HG03280 (cell line): Measurements from ENCODE around the gene RPA3.
A peak's percentile ranks its signal among the peaks of the same experiment; 100 is the strongest.
"Not testable (repeated sequence)": the region's sequence is repeated elsewhere in the genome, so short reads cannot be mapped to it uniquely, and the experiment has no call there.

Experiments used
- ATAC-seq: cut with Tn5 transposase; IDR thresholded peaks from one replicate; pipeline ENCODE4 v1.9.1; 2021; ENCODE audit warnings: mild to moderate bottlenecking, moderate library complexity; ENCODE audit not compliant: unreplicated experiment

Gene RPA3

GRCh38 chr7:7662527-7662926, 55.9 kb downstream of the RPA3 start:
- ATAC-seq, result no peak

GRCh38 chr7:7656459-7656858, 61.9 kb downstream of the RPA3 start:
- not testable (repeated sequence) for ATAC-seq

- ATAC-seq, result no peak
Measured at GRCh38 chr7:7654964-7655715, 63.3 kb downstream of the RPA3 start.

GRCh38 chr7:7653593-7654187, 64.7 kb downstream of the RPA3 start:
- ATAC-seq, result no peak

GRCh38 chr7:7652798-7653540, 65.4 kb downstream of the RPA3 start:
- no peak for ATAC-seq

GRCh38 chr7:7651479-7651878, 66.9 kb downstream of the RPA3 start:
- no peak for ATAC-seq

- no peak for ATAC-seq
Measured at GRCh38 chr7:7650682-7651206, 67.7 kb downstream of the RPA3 start.

GRCh38 chr7:7647495-7648036, 70.8 kb downstream of the RPA3 start:
- ATAC-seq, result no peak

GRCh38 chr7:7642081-7642480, 76.3 kb downstream of the RPA3 start:
- ATAC-seq, result no peak

GRCh38 chr7:7641129-7641663, 77.2 kb downstream of the RPA3 start:
- ATAC-seq, result no peak

GRCh38 chr7:7640221-7641128, 77.9 kb downstream of the RPA3 start, which contains the start of gene UMAD1:
TSS of gene UMAD1 (plus strand) at chr7:7640752. CDS start at chr7:7673372, 32,620 bp downstream.
- peak; percentile 98 for ATAC-seq

- ATAC-seq, result no peak
Measured at GRCh38 chr7:7639847-7640220, 78.6 kb downstream of the RPA3 start.

- no peak for ATAC-seq
Measured at GRCh38 chr7:7639421-7639820, 79.0 kb downstream of the RPA3 start.

- ATAC-seq, result no peak
Measured at GRCh38 chr7:7630626-7631329, 87.6 kb downstream of the RPA3 start.

GRCh38 chr7:7628476-7628875, 89.9 kb downstream of the RPA3 start:
- no peak for ATAC-seq

GRCh38 chr7:7620644-7621210, 97.7 kb downstream of the RPA3 start:
- ATAC-seq, result no peak

GRCh38 chr7:7620236-7620635, 98.2 kb downstream of the RPA3 start:
- no peak for ATAC-seq

- no peak for ATAC-seq
Measured at GRCh38 chr7:7618410-7618809, 100.0 kb downstream of the RPA3 start.

GRCh38 chr7:7617550-7617949, 100.9 kb downstream of the RPA3 start:
- no peak for ATAC-seq
